MM.1S (cell line): Measurements from ENCODE around the gene TMEM14A.
"Not testable (repeated sequence)": the region's sequence is repeated elsewhere in the genome, so short reads cannot be mapped to it uniquely, and the experiment has no call there.

Experiments
- CTCF ChIP-seq: fragments of 300-600 bp; sonication (generic); IDR thresholded peaks from 2 replicates; pipeline ENCODE4 v1.5.1; 2016; ENCODE audit warnings: antibody characterized with exemption, low read length, mixed read lengths
- EZH2 ChIP-seq: fragments of 300-600 bp; sonication (generic); optimal IDR thresholded peaks from 2 replicates; pipeline ENCODE3; 2017; ENCODE audit warnings: low read depth, mild to moderate bottlenecking, antibody characterized with exemption, low read length, mixed read lengths

GRCh38 chr6:52704781-52705502, 34.0 kb downstream of the TMEM14A start:
- not testable (repeated sequence) for TF ChIP-seq CTCF, EZH2
